Measurements from ENCODE around the gene KDM5A.

DNA sequence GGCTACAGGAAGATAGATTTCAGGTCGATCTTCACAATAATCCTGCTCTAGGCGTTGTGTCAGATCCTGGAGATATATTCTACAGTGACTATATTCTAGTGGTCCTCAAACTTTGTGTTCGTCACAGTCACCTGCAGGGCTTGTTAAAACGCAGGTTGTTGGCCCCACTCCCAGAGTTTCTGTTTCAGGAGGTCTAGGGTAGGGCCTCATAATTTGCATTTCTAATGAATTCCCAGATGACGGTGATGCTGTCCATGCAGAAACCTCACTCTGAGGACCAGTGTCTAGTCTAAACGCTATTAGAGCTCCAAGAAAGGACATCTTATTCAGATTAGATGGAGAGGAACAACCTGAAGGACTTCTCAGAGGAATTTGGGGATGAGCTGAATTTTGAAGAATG is 113.3 kb downstream of the KDM5A start:
- no peak for TF ChIP-seq ATF7 (IDR thresholded peaks at IDR 0.05; ENCODE audit: low read depth)
- no peak for TF ChIP-seq EZH2 (IDR thresholded peaks at IDR 0.05; ENCODE audit: borderline replicate concordance, control insufficient read depth, low read depth, low read length)
- no peak for TF ChIP-seq NRF1 (conservative IDR thresholded peaks at IDR 0.05; ENCODE audit: low read depth, low read length)
